IPS-NIHi11 (cell line): ENCODE data around the gene NRG3.
A peak's percentile ranks its signal among the peaks of the same experiment; 100 is the strongest.

Experiments used
- DNase-seq: peaks from one replicate; pipeline ENCODE4 v3.0.0; 2012; ENCODE audit warnings: mixed read lengths, low spot score

Gene NRG3

GRCh38 chr10:81874875-81875466 lies at the start of gene NRG3:
TSS of gene NRG3 (plus strand) at chr10:81875194.
- peak; percentile 62 for DNase-seq

GRCh38 chr10:81828251-81828650 lies 46.7 kb upstream of the NRG3 start:
- DNase-seq, result no peak

- DNase-seq, result no peak
Observed at GRCh38 chr10:81831060-81831459, 43.9 kb upstream of the NRG3 start.

GRCh38 chr10:81838950-81839349 lies 36.0 kb upstream of the NRG3 start:
- DNase-seq, result peak; percentile 24

GRCh38 chr10:81843042-81843441 lies 32.0 kb upstream of the NRG3 start:
- no peak for DNase-seq

GRCh38 chr10:81847675-81848074 lies 27.3 kb upstream of the NRG3 start:
- peak; percentile 55 for DNase-seq

GRCh38 chr10:81848514-81848913 lies 26.5 kb upstream of the NRG3 start:
- no peak for DNase-seq

GRCh38 chr10:81848931-81849330 lies 26.1 kb upstream of the NRG3 start:
- DNase-seq, result no peak

- no peak for DNase-seq
Observed at GRCh38 chr10:81862596-81862995, 12.4 kb upstream of the NRG3 start.

- DNase-seq, result no peak
Observed at GRCh38 chr10:81863771-81864170, 11.2 kb upstream of the NRG3 start.

- no peak for DNase-seq
Observed at GRCh38 chr10:81865581-81865980, 9.4 kb upstream of the NRG3 start.

GRCh38 chr10:81866753-81867152 lies 8.2 kb upstream of the NRG3 start:
- DNase-seq, result no peak

- no peak for DNase-seq
Observed at GRCh38 chr10:81870472-81870871, 4.5 kb upstream of the NRG3 start.

- DNase-seq, result no peak
Observed at GRCh38 chr10:81871558-81871957, 3.4 kb upstream of the NRG3 start.

- no peak for DNase-seq
Observed at GRCh38 chr10:81872206-81872862, 2.7 kb upstream of the NRG3 start.

- no peak for DNase-seq
Observed at GRCh38 chr10:81873231-81873931, 1.6 kb upstream of the NRG3 start.

- peak; percentile 94 for DNase-seq
Observed at GRCh38 chr10:81873932-81874816, 820 bp upstream of the NRG3 start.

GRCh38 chr10:81875467-81876252 lies 666 bp downstream of the NRG3 start:
- peak; percentile 20 for DNase-seq

- peak; percentile 63 for DNase-seq
Observed at GRCh38 chr10:81876253-81877077, 1.5 kb downstream of the NRG3 start.

- DNase-seq, result no peak
Observed at GRCh38 chr10:81877596-81877995, 2.6 kb downstream of the NRG3 start.

- DNase-seq, result no peak
Observed at GRCh38 chr10:81882011-81882410, 7.0 kb downstream of the NRG3 start.
